Caco-2 (cell line): Measurements from ENCODE around the gene GPR142. TPM values are rescaled to one million over a fixed set of nuclear protein-coding genes. Genes with fewer than 3 reads are reported as not detected.

Experiments
- BruUV-seq: library from RNA; stranded (reverse); fragments of 400-500 nt; replicated peaks from 2 replicates; lab custom pipeline; 2021; lab: Mats Ljungman, UMichigan
- CTCF ChIA-PET: fragments of 300-600 bp; sonication (Branson Sonifier 250); formaldehyde crosslinking; loops from one replicate; lab custom pipeline; 2022; ENCODE audit warnings: antibody characterized with exemption; lab: Charles Lee
- POLR2A ChIA-PET: fragments of 300-600 bp; sonication (Branson Sonifier 250); formaldehyde crosslinking; loops from one replicate; lab custom pipeline; 2022; ENCODE audit warnings: antibody characterized with exemption; lab: Charles Lee
- DNase-seq, 2 experiments: peaks; one replicate each; pipeline versions ENCODE4 v3.0.0 to v3.0.0-alpha.2; 2020 to 2022
- H3K27me3 ChIP-seq: replicated peaks from 2 replicates; pipeline ENCODE4 v1.6.0; 2011; ENCODE audit warnings: low read length; ENCODE audit not compliant: control insufficient read depth, insufficient read depth
- H3K36me3 ChIP-seq: 2 replicates; pipeline ENCODE4 v1.5.1; 2011; ENCODE audit warnings: low read length; ENCODE audit not compliant: control insufficient read depth, insufficient read depth
- H3K4me1 ChIP-seq: fragments of 250-450 bp; sonication (Bioruptor Pico); 2 replicates; pipeline ENCODE4 v1.5.1; 2020; ENCODE audit warnings: mild to moderate bottlenecking
- H3K4me3 ChIP-seq: 2 replicates; pipeline ENCODE4 v1.5.1; 2011; ENCODE audit warnings: low read depth, mild to moderate bottlenecking, control low read depth, low read length
- H3K9me3 ChIP-seq: fragments of 250-450 bp; sonication (Bioruptor Pico); 2 replicates; pipeline ENCODE4 v1.5.1; 2020; ENCODE audit warnings: mild to moderate bottlenecking, moderate library complexity
- H3K27ac Mint-ChIP-seq: one replicate; pipeline ENCODE4 v1.8.0; 2022; ENCODE audit warnings: mixed read lengths; ENCODE audit not compliant: unreplicated experiment
- H3K27me3 Mint-ChIP-seq: one replicate; pipeline ENCODE4 v1.8.0; 2022; ENCODE audit warnings: mixed read lengths; ENCODE audit not compliant: insufficient read depth, unreplicated experiment
- H3K36me3 Mint-ChIP-seq: one replicate; pipeline ENCODE4 v1.8.0; 2022; ENCODE audit warnings: mild to moderate bottlenecking, mixed read lengths; ENCODE audit not compliant: insufficient read depth, unreplicated experiment
- H3K4me1 Mint-ChIP-seq: one replicate; pipeline ENCODE4 v1.8.0; 2022; ENCODE audit warnings: low read depth, mixed read lengths; ENCODE audit not compliant: unreplicated experiment
- H3K4me3 Mint-ChIP-seq: one replicate; pipeline ENCODE4 v1.8.0; 2022; ENCODE audit warnings: mild to moderate bottlenecking, moderate library complexity, mixed read lengths; ENCODE audit not compliant: unreplicated experiment
- H3K9me3 Mint-ChIP-seq: one replicate; pipeline ENCODE4 v1.8.0; 2022; ENCODE audit warnings: mixed read lengths; ENCODE audit not compliant: unreplicated experiment
- intact Hi-C: fragments of 100-400 bp; cut with micrococcal nuclease; formaldehyde crosslinking; loops from one replicate; pipeline ENCODE4 v1.10.0; 2022; ENCODE audit not compliant: unreplicated experiment
- total RNA-seq: library from RNA; stranded (reverse); gene quantifications from 2 replicates; pipeline ENCODE4 v1.2.3, GENCODE V29; 2022
- TF ChIP-seq, protein P1 (sequence below), 2 experiments: fragments of 200-600 bp in 1 of 2; IDR thresholded peaks; 1 replicate in 1 of 2; 2 replicates in 1 of 2; pipeline versions ENCODE4 v1.5.1 to v1.8.0; 2011 to 2022; ENCODE audit warnings: antibody characterized with exemption in 1 of 2, control low read depth in 1 of 2, inconsistent platforms in 1 of 2, low read depth in 1 of 2, low read length in 1 of 2, mild to moderate bottlenecking in 1 of 2, moderate library complexity in 1 of 2; ENCODE audit not compliant: insufficient read depth in 1 of 2, severe bottlenecking in 1 of 2, unreplicated experiment in 1 of 2

GPR142 gene
- total RNA-seq, 1 experiment from 2014 or later, result not detected

DNA sequence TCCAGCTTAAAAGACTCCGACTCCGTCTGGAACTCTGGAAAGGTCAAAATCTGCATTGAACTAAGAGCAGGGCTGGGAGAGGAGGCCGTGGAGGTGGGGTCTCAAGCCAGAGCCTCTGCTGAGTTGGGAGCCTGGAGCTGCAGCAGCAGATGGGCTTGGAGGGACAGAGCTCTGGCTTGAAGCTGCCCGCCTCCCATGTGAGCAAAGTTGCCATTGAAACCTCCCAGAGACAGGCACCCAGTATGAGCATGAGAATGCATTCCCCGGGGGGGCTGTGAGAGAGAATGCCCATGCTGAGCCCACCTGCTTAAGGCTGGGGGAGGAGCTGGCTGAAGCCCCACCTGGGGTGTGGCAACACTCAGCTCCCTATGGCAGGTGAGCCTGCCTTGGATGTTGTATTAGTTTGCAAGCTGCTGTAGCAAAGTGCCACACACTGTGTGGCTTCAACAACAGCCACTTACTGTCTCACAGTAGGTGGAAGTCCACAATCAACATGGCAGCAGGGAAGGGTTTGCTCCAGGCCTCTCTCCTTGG, 31.7 kb upstream of the GPR142 start:
- TF ChIP-seq, protein P1, sequence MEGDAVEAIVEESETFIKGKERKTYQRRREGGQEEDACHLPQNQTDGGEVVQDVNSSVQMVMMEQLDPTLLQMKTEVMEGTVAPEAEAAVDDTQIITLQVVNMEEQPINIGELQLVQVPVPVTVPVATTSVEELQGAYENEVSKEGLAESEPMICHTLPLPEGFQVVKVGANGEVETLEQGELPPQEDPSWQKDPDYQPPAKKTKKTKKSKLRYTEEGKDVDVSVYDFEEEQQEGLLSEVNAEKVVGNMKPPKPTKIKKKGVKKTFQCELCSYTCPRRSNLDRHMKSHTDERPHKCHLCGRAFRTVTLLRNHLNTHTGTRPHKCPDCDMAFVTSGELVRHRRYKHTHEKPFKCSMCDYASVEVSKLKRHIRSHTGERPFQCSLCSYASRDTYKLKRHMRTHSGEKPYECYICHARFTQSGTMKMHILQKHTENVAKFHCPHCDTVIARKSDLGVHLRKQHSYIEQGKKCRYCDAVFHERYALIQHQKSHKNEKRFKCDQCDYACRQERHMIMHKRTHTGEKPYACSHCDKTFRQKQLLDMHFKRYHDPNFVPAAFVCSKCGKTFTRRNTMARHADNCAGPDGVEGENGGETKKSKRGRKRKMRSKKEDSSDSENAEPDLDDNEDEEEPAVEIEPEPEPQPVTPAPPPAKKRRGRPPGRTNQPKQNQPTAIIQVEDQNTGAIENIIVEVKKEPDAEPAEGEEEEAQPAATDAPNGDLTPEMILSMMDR (IDR thresholded peaks at IDR 0.05; ENCODE audit: insufficient read depth in 1 of 2, low read depth in 1 of 2, low read length in 1 of 2, severe bottlenecking in 1 of 2, unreplicated experiment in 1 of 2), result no peak
- Mint-ChIP-seq H3K27ac (no peak overlapping the region), H3K36me3 (no peaks in the 10 kb centered on the region), H3K4me1 (peaks cover 6% of the 10 kb centered on the region), H3K9me3 (no peaks in the 10 kb centered on the region), H3K4me3 (no peak overlapping the region), H3K27me3 (peaks cover 11% of the 10 kb centered on the region)
- BruUV-seq, result no TSS peak
- no peaks in the 10 kb centered on the region for H3K9me3 ChIP-seq
- H3K36me3 ChIP-seq, result no peaks in the 10 kb centered on the region
- intact Hi-C loops, result no loop called here
- no peak for DNase-seq
- POLR2A ChIA-PET, result no interaction called here
- H3K4me1 ChIP-seq, result peaks cover 6% of the 10 kb centered on the region; the same call in 1 of the 2 replicates
- H3K27me3 ChIP-seq, result no peaks in the 10 kb centered on the region
- CTCF ChIA-PET, result no interaction called here
- no peak overlapping the region for H3K4me3 ChIP-seq

- H3K27me3 Mint-ChIP-seq, result peaks cover 11% of the 10 kb centered on the region
- Histone ChIP-seq H3K27me3 (no peaks in the 10 kb centered on the region), H3K36me3 (no peaks in the 10 kb centered on the region), H3K4me3 (no peak overlapping the region), H3K9me3 (no peaks in the 10 kb centered on the region), H3K4me1 (peaks cover 6% of the 10 kb centered on the region; the same call in 1 of the 2 replicates)
- TF ChIP-seq, protein P1 (IDR thresholded peaks at IDR 0.05; ENCODE audit: insufficient read depth in 1 of 2, low read depth in 1 of 2, low read length in 1 of 2, severe bottlenecking in 1 of 2, unreplicated experiment in 1 of 2), result no peak
- H3K36me3 Mint-ChIP-seq, result no peaks in the 10 kb centered on the region
- ChIA-PET POLR2A (no interaction called here), CTCF (no interaction called here)
- no peaks in the 10 kb centered on the region for H3K9me3 Mint-ChIP-seq
- H3K4me3 Mint-ChIP-seq, result no peak overlapping the region
- DNase-seq, result no peak
- intact Hi-C loops, result no loop called here
- no peak overlapping the region for H3K27ac Mint-ChIP-seq
- H3K4me1 Mint-ChIP-seq, result peaks cover 6% of the 10 kb centered on the region
- BruUV-seq, result no TSS peak
These were observed 31.0 kb upstream of the GPR142 start for GRCh38 chr17:74336307-74336706.

- Mint-ChIP-seq H3K9me3 (no peaks in the 10 kb centered on the region), H3K36me3 (no peaks in the 10 kb centered on the region), H3K4me3 (no peak overlapping the region), H3K4me1 (peaks cover under 1% of the 10 kb centered on the region), H3K27ac (no peak overlapping the region), H3K27me3 (peaks cover 11% of the 10 kb centered on the region)
- no peak for DNase-seq
- Histone ChIP-seq H3K9me3 (no peaks in the 10 kb centered on the region), H3K27me3 (no peaks in the 10 kb centered on the region), H3K4me3 (no peak overlapping the region), H3K4me1 (peaks cover under 1% of the 10 kb centered on the region; the same call in 1 of the 2 replicates), H3K36me3 (no peaks in the 10 kb centered on the region)
- intact Hi-C loops, result no loop called here
- ChIA-PET CTCF (no interaction called here), POLR2A (no interaction called here)
- TF ChIP-seq, protein P1 (IDR thresholded peaks at IDR 0.05; ENCODE audit: insufficient read depth in 1 of 2, low read depth in 1 of 2, low read length in 1 of 2, severe bottlenecking in 1 of 2, unreplicated experiment in 1 of 2), result no peak
- BruUV-seq, result no TSS peak
These were observed 29.3 kb upstream of the GPR142 start for GRCh38 chr17:74337834-74338500.
